DND-41 (cell line): ENCODE measurements around the gene SLC5A6.

Experiments used
- ATAC-seq: fragments of 200-7000 bp; cut with Tn5 transposase; 3 replicates; pipeline ENCODE4 v1.9.1; 2021; ENCODE audit warnings: low read depth; ENCODE audit not compliant: insufficient read depth
- DNase-seq: peaks from one replicate; pipeline ENCODE4 v3.0.0-alpha.2; 2020
- H2AFZ ChIP-seq: 2 replicates; pipeline ENCODE4 v1.6.0; 2012; ENCODE audit warnings: low read depth, low read length
- H3K27ac ChIP-seq: 2 replicates; pipeline ENCODE4 v1.5.1; 2012; ENCODE audit warnings: low read length, inconsistent platforms
- H3K27me3 ChIP-seq: fragments of 200-600 bp; sonication (generic); 2 replicates; pipeline ENCODE4 v1.6.0; 2012; ENCODE audit warnings: low read length, mild to moderate bottlenecking, inconsistent platforms; ENCODE audit not compliant: insufficient read depth, poor library complexity
- H3K36me3 ChIP-seq: 2 replicates; pipeline ENCODE4 v1.5.1; 2012; ENCODE audit warnings: low read length, inconsistent platforms; ENCODE audit not compliant: insufficient read depth
- H3K4me1 ChIP-seq: 2 replicates; pipeline ENCODE4 v1.5.1; 2012; ENCODE audit warnings: mild to moderate bottlenecking, low read length; ENCODE audit not compliant: insufficient read depth
- H3K4me2 ChIP-seq: 2 replicates; pipeline ENCODE4 v1.6.0; 2012; ENCODE audit warnings: mild to moderate bottlenecking, moderate library complexity, low read length, inconsistent platforms; ENCODE audit not compliant: insufficient read depth
- H3K4me3 ChIP-seq, 2 experiments: fragments of 200-600 bp in 1 of 2; shearing (Covaris generic) in 1 of 2; 2 replicates each; pipeline ENCODE4 v1.5.1; 2012 to 2016; ENCODE audit warnings: inconsistent platforms in 2 of 2, low read length in 2 of 2, mild to moderate bottlenecking in 2 of 2, low read depth in 1 of 2, moderate library complexity in 1 of 2
- H3K79me2 ChIP-seq: 2 replicates; pipeline ENCODE4 v1.6.0; 2012; ENCODE audit warnings: low read length, inconsistent platforms; ENCODE audit not compliant: insufficient read depth
- H3K9ac ChIP-seq: 2 replicates; pipeline ENCODE4 v1.6.0; 2012; ENCODE audit warnings: low read depth, mild to moderate bottlenecking, inconsistent platforms, low read length, moderate library complexity
- H3K9me3 ChIP-seq: 2 replicates; pipeline ENCODE4 v1.5.1; 2012; ENCODE audit warnings: low read length, moderate library complexity, mild to moderate bottlenecking, inconsistent platforms; ENCODE audit not compliant: insufficient read depth, severe bottlenecking
- H4K20me1 ChIP-seq: 2 replicates; pipeline ENCODE4 v1.6.0; 2012; ENCODE audit warnings: low read length; ENCODE audit not compliant: insufficient read depth
- EZH2 ChIP-seq: IDR thresholded peaks from 3 replicates; pipeline ENCODE4 v1.6.1; 2012; ENCODE audit warnings: borderline replicate concordance, low read depth, mild to moderate bottlenecking, moderate library complexity, low read length, inconsistent platforms; ENCODE audit not compliant: severe bottlenecking
- TF ChIP-seq, protein P1 (sequence below): IDR thresholded peaks from 2 replicates; pipeline ENCODE4 v1.5.1; 2012; ENCODE audit warnings: borderline replicate concordance, low read length, moderate library complexity, mild to moderate bottlenecking; ENCODE audit not compliant: poor library complexity, severe bottlenecking; ENCODE audit errors: extremely low read depth

Gene SLC5A6

DNA sequence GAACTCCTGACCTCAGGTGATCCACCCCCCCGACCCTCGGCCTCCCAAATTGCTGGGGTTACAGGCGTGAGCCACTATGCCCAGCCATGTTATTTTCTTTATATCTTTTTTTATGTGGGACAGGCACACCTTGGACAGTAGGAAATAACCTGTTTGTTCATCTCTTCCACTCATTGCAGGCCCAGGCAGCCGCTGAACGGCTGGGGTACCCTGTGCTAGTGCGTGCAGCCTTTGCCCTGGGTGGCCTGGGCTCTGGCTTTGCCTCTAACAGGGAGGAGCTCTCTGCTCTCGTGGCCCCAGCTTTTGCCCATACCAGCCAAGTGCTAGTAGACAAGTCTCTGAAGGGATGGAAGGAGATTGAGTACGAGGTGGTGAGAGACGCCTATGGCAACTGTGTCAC, 13.5 kb upstream of the SLC5A6 start:
- Histone ChIP-seq H3K27ac (no peak overlapping the region), H3K36me3 (peaks cover 92% of the 10 kb centered on the region)
- TF ChIP-seq, protein P1, sequence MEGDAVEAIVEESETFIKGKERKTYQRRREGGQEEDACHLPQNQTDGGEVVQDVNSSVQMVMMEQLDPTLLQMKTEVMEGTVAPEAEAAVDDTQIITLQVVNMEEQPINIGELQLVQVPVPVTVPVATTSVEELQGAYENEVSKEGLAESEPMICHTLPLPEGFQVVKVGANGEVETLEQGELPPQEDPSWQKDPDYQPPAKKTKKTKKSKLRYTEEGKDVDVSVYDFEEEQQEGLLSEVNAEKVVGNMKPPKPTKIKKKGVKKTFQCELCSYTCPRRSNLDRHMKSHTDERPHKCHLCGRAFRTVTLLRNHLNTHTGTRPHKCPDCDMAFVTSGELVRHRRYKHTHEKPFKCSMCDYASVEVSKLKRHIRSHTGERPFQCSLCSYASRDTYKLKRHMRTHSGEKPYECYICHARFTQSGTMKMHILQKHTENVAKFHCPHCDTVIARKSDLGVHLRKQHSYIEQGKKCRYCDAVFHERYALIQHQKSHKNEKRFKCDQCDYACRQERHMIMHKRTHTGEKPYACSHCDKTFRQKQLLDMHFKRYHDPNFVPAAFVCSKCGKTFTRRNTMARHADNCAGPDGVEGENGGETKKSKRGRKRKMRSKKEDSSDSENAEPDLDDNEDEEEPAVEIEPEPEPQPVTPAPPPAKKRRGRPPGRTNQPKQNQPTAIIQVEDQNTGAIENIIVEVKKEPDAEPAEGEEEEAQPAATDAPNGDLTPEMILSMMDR = no peak
- TF ChIP-seq EZH2 = no peak

DNA sequence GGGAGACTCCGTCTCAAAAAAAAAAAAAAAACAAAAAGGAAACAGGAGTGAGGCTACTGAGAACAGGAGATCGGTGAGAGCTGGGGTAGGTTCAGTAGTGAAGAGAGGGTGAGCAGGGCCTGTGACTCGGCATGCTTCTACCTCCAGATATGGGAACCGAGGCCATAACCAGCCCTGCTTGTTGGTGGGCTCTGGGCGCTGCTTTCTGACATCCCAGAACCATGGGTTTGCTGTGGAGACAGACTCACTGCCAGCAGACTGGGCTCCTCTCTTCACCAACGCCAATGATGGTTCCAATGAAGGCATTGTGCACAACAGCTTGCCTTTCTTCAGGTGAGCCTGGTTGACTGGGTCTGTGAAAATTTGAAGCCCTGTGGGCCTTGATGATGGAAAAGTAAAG, 11.3 kb upstream of the SLC5A6 start:
- H3K9ac ChIP-seq = no peak overlapping the region
- ATAC-seq = no peak
- H3K79me2 ChIP-seq = peaks cover 30% of the 10 kb centered on the region
- H4K20me1 ChIP-seq = peaks cover 7% of the 10 kb centered on the region; the same call in 1 of the 2 replicates
- peaks cover 94% of the 10 kb centered on the region for H3K36me3 ChIP-seq
- no peak overlapping the region for H3K4me2 ChIP-seq
- no peaks in the 10 kb centered on the region for H3K9me3 ChIP-seq
- peaks cover 10% of the 10 kb centered on the region for H3K4me1 ChIP-seq
- TF ChIP-seq, protein P1 = no peak
- no peak for TF ChIP-seq EZH2
- H3K27ac ChIP-seq = no peak overlapping the region
- DNase-seq = no peak
- no peak overlapping the region for H2AFZ ChIP-seq
- no peaks in the 10 kb centered on the region for H3K27me3 ChIP-seq
- H3K4me3 ChIP-seq = no peak overlapping the region

More for the DNA sequence above, 13.5 kb upstream of the SLC5A6 start:
- ATAC-seq = no peak
- Histone ChIP-seq H3K9ac (no peak overlapping the region), H3K4me1 (no peaks in the 10 kb centered on the region; the same call in 1 of the 2 replicates), H2AFZ (no peak overlapping the region), H3K9me3 (no peaks in the 10 kb centered on the region), H3K79me2 (peaks cover 10% of the 10 kb centered on the region; the same call in 1 of the 2 replicates), H3K4me2 (no peak overlapping the region), H3K4me3 (no peak overlapping the region), H4K20me1 (peaks cover 7% of the 10 kb centered on the region; the same call in 1 of the 2 replicates), H3K27me3 (no peaks in the 10 kb centered on the region)
- DNase-seq = no peak

DNA sequence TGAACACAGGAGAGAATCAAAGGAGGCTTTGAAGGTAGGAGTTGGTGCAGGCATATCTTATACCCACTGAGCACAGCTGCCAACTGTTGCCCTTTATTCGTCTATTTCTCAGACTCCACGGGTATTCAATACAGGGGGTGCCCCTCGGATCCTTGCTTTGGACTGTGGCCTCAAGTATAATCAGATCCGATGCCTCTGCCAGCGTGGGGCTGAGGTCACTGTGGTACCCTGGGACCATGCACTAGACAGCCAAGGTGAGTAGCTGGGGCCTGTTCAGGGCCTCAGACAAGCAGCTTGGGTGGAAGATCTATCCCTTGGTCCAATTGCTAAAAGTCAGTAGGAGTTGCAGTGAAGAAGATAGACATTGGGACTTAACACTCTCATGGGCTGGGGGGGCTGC, 10.3 kb upstream of the SLC5A6 start:
- H3K27ac ChIP-seq = no peak overlapping the region
- peaks cover 41% of the 10 kb centered on the region for H3K79me2 ChIP-seq
- H3K36me3 ChIP-seq = peaks cover 89% of the 10 kb centered on the region
- H3K4me2 ChIP-seq = no peak overlapping the region
- H2AFZ ChIP-seq = no peak overlapping the region
- no peak for ATAC-seq
- DNase-seq = no peak
- H3K9ac ChIP-seq = no peak overlapping the region
- no peak overlapping the region for H3K4me3 ChIP-seq
- H3K27me3 ChIP-seq = no peaks in the 10 kb centered on the region
- no peaks in the 10 kb centered on the region for H3K9me3 ChIP-seq
- TF ChIP-seq, protein P1 = no peak
- TF ChIP-seq EZH2 = no peak
- peaks cover 17% of the 10 kb centered on the region for H3K4me1 ChIP-seq
- H4K20me1 ChIP-seq = peaks cover 7% of the 10 kb centered on the region; the same call in 1 of the 2 replicates
